ENCODE results near the gene TMEM50B. TPM values are rescaled to one million over a fixed set of nuclear protein-coding genes. Genes with fewer than 3 reads are reported as not detected.
A peak's percentile ranks its signal among the peaks of the same experiment; 100 is the strongest.
"Not testable (repeated sequence)": the region's sequence is repeated elsewhere in the genome, so short reads cannot be mapped to it uniquely, and the experiment has no call there.

Gene TMEM50B
- total RNA-seq, 1 donor from 2014 or later, result 15.0 TPM

- DNase-seq (ENCODE audit: low read depth in 2 of 2), result no peak
Measured at GRCh38 chr21:33478182-33478581, 1.6 kb downstream of the TMEM50B start.

DNA sequence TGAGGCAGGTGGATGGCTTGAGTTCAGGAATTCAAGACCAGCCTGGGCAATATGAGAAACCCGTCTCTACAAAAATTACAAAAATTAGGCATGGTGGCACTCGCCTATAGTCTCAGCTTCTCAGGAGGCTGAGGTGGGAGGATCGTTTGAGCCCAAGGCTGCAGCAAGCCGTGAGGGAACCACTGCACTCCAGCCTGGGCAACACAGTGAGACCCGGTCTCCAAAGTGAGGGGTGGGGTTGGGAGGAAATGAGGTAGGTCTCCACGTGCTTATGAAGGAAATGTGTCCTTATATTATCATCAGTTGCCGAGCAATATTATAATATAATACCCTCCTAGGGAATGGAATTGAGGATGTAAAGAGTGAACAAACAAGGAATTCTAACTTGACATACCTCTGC lies 2.7 kb downstream of the TMEM50B start:
- no peak for DNase-seq (ENCODE audit: low read depth in 2 of 2)

DNA sequence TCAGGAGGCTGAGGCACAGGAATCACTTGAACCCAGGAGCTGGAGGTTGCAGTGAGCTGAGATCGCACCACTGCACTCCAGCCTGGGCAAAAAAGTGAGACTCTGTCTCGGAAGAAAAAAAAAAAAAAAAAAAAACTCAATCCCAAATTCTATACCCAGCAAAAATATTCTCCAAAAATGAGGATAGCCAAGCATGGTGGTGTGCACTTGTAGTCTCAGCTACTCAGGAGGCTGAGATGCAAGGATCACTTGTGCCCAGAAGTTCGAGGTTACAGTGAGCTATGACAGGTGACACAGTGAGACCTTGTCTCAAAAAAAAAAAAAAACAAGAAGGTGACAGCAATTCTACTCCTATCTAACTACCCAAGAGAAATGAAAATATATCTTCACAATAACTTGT lies 6.4 kb downstream of the TMEM50B start:
- DNase-seq (ENCODE audit: low read depth in 2 of 2), result no peak

DNA sequence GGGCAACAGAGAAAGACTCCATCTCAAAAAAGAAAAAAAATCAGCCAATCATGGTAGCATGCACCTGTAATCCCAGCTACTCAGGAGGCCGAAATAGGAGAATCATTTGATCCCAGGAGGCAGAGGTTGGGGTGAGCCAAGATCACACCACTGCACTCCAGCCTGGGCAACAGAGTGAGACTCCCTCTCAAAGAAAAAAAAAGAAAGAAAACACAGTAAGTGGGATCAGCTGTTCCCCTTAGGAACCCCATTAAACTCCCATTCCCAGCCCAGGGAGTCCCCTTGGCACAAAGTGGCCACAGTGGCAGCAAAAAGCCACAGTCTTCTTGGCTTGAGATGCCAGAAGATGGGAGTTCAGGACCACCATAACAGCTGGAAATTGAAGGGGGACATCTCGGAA lies 9.1 kb downstream of the TMEM50B start:
- no peak for DNase-seq (ENCODE audit: low read depth in 2 of 2)

DNA sequence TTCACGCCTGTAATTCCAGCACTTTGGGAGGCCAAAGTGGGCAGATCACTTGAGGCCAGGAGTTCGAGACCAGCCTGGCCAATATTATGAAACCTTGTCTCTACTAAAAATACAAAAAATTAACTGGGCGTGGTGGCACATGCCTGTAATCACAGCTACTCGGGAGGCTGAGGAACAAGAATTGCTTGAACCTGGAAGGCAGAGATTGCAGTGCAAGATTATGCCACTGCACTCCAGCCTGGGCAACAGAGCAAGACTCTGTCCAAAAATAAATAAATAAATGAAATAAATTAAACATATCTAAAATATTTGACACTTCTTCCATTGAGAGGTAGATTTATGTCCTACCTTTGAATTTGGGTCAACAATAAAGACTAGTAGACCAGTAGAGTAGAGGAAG lies 10.6 kb downstream of the TMEM50B start:
- DNase-seq (ENCODE audit: low read depth in 2 of 2), result not testable (repeated sequence)

DNA sequence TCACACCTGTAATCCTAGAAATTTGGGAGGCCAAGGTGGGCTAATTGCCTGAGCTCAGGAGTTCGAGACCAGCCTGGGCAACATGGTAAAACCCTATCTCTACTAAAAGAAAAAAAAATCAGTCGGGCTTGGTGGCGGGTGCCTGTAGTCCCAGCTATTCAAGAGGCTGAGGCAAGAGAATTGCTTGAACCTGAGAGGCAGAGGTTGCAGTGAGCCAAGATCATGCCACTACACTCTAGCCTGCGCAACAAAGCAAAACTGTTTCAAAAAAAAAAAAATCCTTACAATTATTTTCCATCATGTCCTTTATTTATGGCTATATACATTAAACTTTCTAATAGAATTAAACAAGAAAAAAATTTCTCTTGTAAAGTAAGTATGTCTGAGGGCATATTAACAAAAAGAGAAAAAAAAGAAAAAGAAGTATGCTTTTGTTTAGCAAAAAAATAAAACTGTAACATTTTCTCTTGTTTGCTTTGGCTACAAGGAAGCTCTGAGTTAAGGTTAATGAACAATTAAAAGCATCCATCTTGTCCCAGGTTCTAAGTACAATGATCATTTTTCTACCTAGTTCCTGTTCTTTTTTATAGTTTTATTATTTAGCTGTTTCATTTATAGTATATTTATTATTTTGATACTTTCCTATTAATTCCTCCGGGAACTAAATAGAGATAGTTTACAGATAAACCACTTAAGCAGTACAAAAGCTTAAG lies 18.1 kb downstream of the TMEM50B start:
- no peak for DNase-seq (ENCODE audit: low read depth in 2 of 2)

GRCh38 chr21:33458861-33459260 lies 20.9 kb downstream of the TMEM50B start:
- no peak for DNase-seq (ENCODE audit: low read depth in 2 of 2)

DNA sequence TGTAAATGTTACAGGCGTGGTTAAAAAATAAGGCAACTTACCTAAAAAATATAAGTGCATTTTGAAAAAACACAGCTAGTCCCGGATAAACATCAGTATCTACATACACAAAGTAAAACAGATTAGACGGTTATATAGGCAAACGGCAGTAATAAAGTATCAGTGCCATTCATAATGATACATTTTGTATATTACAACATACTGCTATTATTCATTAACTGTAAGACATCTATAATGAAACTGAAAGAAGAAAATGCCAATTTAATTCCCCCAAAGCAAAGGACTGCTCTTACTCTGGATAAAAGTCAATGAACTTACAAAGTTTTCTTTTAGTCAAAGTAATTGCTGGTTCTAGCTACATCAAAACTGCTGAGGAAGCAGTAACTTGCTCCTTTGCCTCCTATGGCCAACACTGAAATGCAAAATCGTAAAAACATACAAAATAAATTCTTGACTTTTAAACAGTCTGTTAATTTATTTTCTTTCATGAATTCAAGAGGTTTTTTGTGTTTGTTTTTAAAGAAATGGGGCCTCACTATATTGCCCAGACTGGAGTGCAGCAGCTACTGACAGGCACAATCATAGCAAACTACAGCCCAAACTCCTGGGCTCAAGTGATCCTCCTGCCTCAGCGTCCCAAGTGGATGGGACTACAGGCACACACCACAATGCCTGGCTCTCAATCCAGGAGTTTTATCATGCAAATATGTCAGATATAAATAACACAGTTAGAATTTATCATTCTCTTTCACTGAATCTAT lies 23.9 kb downstream of the TMEM50B start:
- no peak for DNase-seq (ENCODE audit: low read depth in 2 of 2)

GRCh38 chr21:33452362-33452761 lies 27.4 kb downstream of the TMEM50B start:
- DNase-seq (ENCODE audit: low read depth in 2 of 2), result no peak

DNA sequence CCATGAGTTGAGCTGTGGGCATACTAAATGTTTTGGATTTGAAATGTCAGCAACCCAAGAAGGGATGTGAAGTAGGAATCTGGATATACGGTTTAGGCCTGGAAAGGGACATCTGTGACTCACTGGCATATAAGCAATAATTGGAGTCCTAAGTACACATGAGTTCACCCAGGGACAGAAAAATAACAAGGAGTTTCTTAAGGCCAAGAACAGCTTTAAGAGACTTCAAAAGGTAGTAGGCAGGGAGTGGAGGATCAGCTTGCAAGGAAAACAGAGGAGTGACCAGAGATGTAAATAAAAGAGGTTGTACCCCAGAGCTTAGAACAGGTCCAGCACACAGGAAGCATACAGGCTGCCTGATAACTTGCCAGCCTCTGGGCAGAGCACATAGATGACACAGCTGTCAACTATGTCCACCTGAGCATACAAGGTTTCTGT lies 28.1 kb downstream of the TMEM50B start:
- peak in 1 of 2 donors; percentile 10 for DNase-seq (ENCODE audit: low read depth in 2 of 2)

DNA sequence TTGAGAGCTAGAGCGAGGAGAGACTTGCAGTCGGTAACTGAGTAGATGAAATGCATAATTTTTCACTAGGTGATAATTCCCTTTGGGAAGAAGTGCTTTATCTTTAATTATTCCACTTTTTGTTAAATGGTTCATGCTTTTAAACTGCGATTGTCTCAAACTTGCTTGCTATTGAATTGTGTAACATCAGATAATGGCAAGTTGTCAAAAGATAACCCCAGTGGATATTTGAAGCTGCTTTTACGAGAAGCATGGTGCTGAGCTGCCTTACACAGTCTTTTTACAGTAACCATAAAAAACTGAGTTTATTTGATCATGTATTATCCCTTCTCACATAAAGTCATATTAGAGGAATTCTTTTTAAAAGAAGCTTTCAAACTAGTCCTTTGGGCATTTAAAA lies 30.2 kb downstream of the TMEM50B start:
- no peak for DNase-seq (ENCODE audit: low read depth in 2 of 2)

GRCh38 chr21:33446620-33447019 lies 33.2 kb downstream of the TMEM50B start:
- not testable (repeated sequence) for DNase-seq (ENCODE audit: low read depth in 2 of 2)

GRCh38 chr21:33444499-33444898 lies 35.3 kb downstream of the TMEM50B start:
- DNase-seq (ENCODE audit: low read depth in 2 of 2), result no peak

- DNase-seq (ENCODE audit: low read depth in 2 of 2), result no peak
Measured at GRCh38 chr21:33443194-33443593, 36.6 kb downstream of the TMEM50B start.

GRCh38 chr21:33441489-33442477 lies 38.0 kb downstream of the TMEM50B start:
- peak in 1 of 2 donors; percentile 46 for DNase-seq (ENCODE audit: low read depth in 2 of 2)

- no peak for DNase-seq (ENCODE audit: low read depth in 2 of 2)
Measured at GRCh38 chr21:33437140-33437539, 42.6 kb downstream of the TMEM50B start.

- peak in 1 of 2 donors; percentile 90 for DNase-seq (ENCODE audit: low read depth in 2 of 2)
Measured at GRCh38 chr21:33434770-33435360, 44.9 kb downstream of the TMEM50B start.

GRCh38 chr21:33433425-33434114 lies 46.2 kb downstream of the TMEM50B start:
- DNase-seq (ENCODE audit: low read depth in 2 of 2), result no peak

GRCh38 chr21:33433001-33433400 lies 46.8 kb downstream of the TMEM50B start:
- DNase-seq (ENCODE audit: low read depth in 2 of 2), result no peak

GRCh38 chr21:33432496-33432895 lies 47.3 kb downstream of the TMEM50B start:
- no peak for DNase-seq (ENCODE audit: low read depth in 2 of 2)

DNA sequence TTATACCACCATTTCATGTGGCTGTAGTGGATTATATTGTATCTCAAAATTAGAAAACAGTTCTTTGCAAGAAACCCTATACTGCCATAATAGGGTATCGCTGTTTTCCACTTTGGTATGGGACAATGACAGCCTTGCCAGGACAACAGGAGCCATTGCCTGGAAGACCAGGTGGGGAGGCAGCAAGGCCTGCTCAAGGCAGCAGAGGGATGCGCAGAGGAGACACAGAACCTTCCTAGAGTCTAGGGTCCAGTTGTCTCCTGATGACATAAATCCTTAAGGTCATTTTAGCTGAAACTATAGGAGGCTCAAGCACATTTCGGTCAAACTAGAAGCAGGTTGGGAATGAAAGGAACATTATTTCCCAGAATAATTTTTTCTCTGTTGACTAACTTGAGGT lies 48.9 kb downstream of the TMEM50B start:
- DNase-seq (ENCODE audit: low read depth in 2 of 2), result no peak

Data from dermis microvascular lymphatic vessel endothelial cell (primary cell).